SK-N-SH (cell line): Measurements from ENCODE around the gene SHB.

Experiments
- CHD2 ChIP-seq: fragments of 150-350 bp; IDR thresholded peaks from 2 replicates; pipeline ENCODE4 v1.6.1; 2018; ENCODE audit warnings: low read length; ENCODE audit not compliant: partially characterized antibody
- EP300 ChIP-seq, 2 experiments: IDR thresholded peaks; 2 replicates each; pipeline versions ENCODE4 v1.4.0 to v1.6.1; 2012; ENCODE audit warnings: borderline replicate concordance in 1 of 2, low read depth in 1 of 2, low read length in 1 of 2
- EZH2phosphoT487 ChIP-seq: fragments of 200-600 bp; sonication (generic); IDR thresholded peaks from 2 replicates; pipeline ENCODE4 v1.6.1; 2017; ENCODE audit warnings: low read depth, mixed run types, mild to moderate bottlenecking, antibody characterized with exemption, moderate library complexity, borderline replicate concordance
- FOXJ3 ChIP-seq: sonication (generic); formaldehyde crosslinking; IDR thresholded peaks from 2 replicates; pipeline ENCODE4 v1.5.1; 2020; ENCODE audit warnings: mild to moderate bottlenecking, missing genetic modification reagents
- IRF3 ChIP-seq: fragments of 150-350 bp; IDR thresholded peaks from 2 replicates; pipeline ENCODE4 v1.6.1; 2016; ENCODE audit warnings: mild to moderate bottlenecking, low read depth, low read length
- MEF2A ChIP-seq: IDR thresholded peaks from 2 replicates; pipeline ENCODE4 v1.4.0; 2012; ENCODE audit warnings: low read depth, borderline replicate concordance
- NFIC ChIP-seq: IDR thresholded peaks from 2 replicates; pipeline ENCODE4 v1.4.0; 2012; ENCODE audit warnings: borderline replicate concordance
- POLR2AphosphoS5 ChIP-seq: IDR thresholded peaks from 2 replicates; pipeline ENCODE4 v1.6.1; 2012; ENCODE audit warnings: low read depth, low read length
- RAD21 ChIP-seq: IDR thresholded peaks from 2 replicates; pipeline ENCODE4 v1.6.1; 2012; ENCODE audit warnings: mild to moderate bottlenecking, low read length
- SIN3A ChIP-seq: IDR thresholded peaks from 2 replicates; pipeline ENCODE4 v1.6.1; 2012; ENCODE audit warnings: low read depth, mild to moderate bottlenecking, low read length, moderate library complexity, borderline replicate concordance
- YY1 ChIP-seq: IDR thresholded peaks from 2 replicates; pipeline ENCODE4 v1.4.0; 2012; ENCODE audit warnings: low read depth, mild to moderate bottlenecking
- ZBTB33 ChIP-seq: IDR thresholded peaks from 2 replicates; pipeline ENCODE4 v1.4.0; 2012; ENCODE audit warnings: low read depth, borderline replicate concordance
- TF ChIP-seq, protein P1 (sequence below): fragments of 150-350 bp; IDR thresholded peaks from 2 replicates; pipeline ENCODE4 v1.6.1; 2017; ENCODE audit warnings: antibody characterized with exemption, low read length, low read depth, borderline replicate concordance
- TF ChIP-seq, protein P2 (sequence below): fragments of 200-600 bp; sonication (generic); IDR thresholded peaks from 2 replicates; pipeline ENCODE4 v1.6.1; 2017; ENCODE audit warnings: antibody characterized with exemption, mild to moderate bottlenecking, moderate library complexity

GRCh38 chr9:38084556-38084880, 15.5 kb upstream of the SHB start:
- no peak for TF ChIP-seq NFIC
- TF ChIP-seq, protein P1, sequence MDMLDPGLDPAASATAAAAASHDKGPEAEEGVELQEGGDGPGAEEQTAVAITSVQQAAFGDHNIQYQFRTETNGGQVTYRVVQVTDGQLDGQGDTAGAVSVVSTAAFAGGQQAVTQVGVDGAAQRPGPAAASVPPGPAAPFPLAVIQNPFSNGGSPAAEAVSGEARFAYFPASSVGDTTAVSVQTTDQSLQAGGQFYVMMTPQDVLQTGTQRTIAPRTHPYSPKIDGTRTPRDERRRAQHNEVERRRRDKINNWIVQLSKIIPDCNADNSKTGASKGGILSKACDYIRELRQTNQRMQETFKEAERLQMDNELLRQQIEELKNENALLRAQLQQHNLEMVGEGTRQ, result no peak
- no peak for TF ChIP-seq EZH2phosphoT487
- TF ChIP-seq, protein P2, sequence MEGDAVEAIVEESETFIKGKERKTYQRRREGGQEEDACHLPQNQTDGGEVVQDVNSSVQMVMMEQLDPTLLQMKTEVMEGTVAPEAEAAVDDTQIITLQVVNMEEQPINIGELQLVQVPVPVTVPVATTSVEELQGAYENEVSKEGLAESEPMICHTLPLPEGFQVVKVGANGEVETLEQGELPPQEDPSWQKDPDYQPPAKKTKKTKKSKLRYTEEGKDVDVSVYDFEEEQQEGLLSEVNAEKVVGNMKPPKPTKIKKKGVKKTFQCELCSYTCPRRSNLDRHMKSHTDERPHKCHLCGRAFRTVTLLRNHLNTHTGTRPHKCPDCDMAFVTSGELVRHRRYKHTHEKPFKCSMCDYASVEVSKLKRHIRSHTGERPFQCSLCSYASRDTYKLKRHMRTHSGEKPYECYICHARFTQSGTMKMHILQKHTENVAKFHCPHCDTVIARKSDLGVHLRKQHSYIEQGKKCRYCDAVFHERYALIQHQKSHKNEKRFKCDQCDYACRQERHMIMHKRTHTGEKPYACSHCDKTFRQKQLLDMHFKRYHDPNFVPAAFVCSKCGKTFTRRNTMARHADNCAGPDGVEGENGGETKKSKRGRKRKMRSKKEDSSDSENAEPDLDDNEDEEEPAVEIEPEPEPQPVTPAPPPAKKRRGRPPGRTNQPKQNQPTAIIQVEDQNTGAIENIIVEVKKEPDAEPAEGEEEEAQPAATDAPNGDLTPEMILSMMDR, result no peak
- no peak for TF ChIP-seq POLR2AphosphoS5
- no peak for TF ChIP-seq YY1
- TF ChIP-seq SIN3A, result no peak
- TF ChIP-seq EP300 (IDR thresholded peaks at IDR 0.05; ENCODE audit: borderline replicate concordance in 1 of 2, low read depth in 1 of 2, low read length in 1 of 2), result no peak
- no peak for TF ChIP-seq CHD2
- no peak for TF ChIP-seq IRF3
- no peak for TF ChIP-seq RAD21
- no peak for TF ChIP-seq MEF2A
- no peak for TF ChIP-seq ZBTB33
- no peak for TF ChIP-seq FOXJ3
